ENCODE data around the gene MAP3K3.

Gene MAP3K3

DNA sequence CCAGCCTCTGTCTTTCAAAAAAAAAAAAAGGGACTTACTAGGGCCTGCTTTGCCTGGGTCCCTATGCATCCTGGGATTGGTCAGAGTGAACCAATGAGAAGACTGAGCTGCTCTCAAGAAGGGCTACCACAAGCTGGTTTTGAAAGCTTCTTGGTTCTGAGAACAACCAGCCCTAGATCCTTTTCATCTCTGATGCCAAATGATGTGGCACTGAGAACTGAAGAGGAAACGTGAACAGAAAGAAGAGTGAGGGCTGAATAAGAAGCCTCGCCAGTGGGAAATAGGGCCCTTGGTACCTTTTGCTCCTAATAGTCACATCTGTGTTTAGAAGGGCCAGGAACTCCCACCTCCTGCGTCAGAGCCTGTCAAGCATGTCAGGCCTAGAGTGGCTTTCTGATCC is 10.9 kb upstream of the MAP3K3 start:
- TF ChIP-seq MAX (IDR thresholded peaks at IDR 0.05; ENCODE audit: low read depth, low read length) (no peak), POLR2A (IDR thresholded peaks at IDR 0.05; ENCODE audit: extremely low read depth, insufficient read length) (no peak), MYC (IDR thresholded peaks at IDR 0.05; ENCODE audit: low read depth, low read length) (no peak)
- TF ChIP-seq, protein P1, sequence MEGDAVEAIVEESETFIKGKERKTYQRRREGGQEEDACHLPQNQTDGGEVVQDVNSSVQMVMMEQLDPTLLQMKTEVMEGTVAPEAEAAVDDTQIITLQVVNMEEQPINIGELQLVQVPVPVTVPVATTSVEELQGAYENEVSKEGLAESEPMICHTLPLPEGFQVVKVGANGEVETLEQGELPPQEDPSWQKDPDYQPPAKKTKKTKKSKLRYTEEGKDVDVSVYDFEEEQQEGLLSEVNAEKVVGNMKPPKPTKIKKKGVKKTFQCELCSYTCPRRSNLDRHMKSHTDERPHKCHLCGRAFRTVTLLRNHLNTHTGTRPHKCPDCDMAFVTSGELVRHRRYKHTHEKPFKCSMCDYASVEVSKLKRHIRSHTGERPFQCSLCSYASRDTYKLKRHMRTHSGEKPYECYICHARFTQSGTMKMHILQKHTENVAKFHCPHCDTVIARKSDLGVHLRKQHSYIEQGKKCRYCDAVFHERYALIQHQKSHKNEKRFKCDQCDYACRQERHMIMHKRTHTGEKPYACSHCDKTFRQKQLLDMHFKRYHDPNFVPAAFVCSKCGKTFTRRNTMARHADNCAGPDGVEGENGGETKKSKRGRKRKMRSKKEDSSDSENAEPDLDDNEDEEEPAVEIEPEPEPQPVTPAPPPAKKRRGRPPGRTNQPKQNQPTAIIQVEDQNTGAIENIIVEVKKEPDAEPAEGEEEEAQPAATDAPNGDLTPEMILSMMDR (IDR thresholded peaks at IDR 0.05; ENCODE audit: low read depth, low read length), result no peak
- no peak for DNase-seq (ENCODE audit: low read depth)
- no peak overlapping the region for H3K4me3 ChIP-seq (ENCODE audit: low read depth, low read length)

DNA sequence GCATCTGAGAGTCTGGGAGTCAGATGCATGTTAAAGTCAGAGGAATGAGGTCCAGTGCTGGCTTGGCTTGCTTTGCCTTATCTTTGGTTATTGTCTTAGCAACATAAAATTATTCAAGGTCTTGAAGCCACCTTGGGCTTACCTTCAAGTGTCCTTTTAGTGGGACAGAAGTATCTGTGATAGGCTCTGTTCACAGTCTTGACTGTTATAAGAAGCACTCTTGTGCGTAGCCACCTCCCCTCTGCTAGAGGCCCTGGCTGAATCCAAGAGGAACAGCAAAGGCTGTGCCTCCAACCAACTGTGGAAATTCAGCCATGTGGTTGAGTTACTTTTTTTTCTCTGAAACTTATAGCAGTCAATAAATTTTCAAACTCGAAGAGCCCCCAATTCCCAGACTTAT is 8.6 kb upstream of the MAP3K3 start:
- TF ChIP-seq MYC (IDR thresholded peaks at IDR 0.05; ENCODE audit: low read depth, low read length) (no peak), MAX (IDR thresholded peaks at IDR 0.05; ENCODE audit: low read depth, low read length) (no peak), POLR2A (IDR thresholded peaks at IDR 0.05; ENCODE audit: extremely low read depth, insufficient read length) (no peak)
- TF ChIP-seq, protein P1 (IDR thresholded peaks at IDR 0.05; ENCODE audit: low read depth, low read length), result no peak
- DNase-seq (ENCODE audit: low read depth), result no peak
- no peak overlapping the region for H3K4me3 ChIP-seq (ENCODE audit: low read depth, low read length)

DNA sequence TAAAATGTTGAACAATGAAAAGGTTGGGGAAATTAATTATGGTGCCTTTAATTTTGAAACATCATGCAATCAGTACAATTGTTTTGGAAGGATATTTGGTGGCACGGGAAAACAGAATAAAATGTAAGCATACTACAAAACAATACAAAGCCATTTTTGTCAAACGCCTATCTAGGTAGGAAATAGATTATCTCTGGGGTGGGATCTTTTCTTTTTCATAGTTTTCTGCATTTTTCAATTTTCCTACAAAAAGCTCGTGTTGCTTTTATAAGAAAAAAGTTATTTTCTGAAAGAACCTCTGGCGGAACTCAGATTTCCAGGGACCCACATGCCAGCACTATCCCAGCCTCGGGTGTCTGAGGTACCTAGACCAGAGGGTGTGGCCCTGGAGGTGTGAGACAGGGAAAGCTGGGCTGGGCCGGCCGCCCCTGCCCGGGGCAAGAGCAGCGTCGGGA is 961 bp upstream of the MAP3K3 start:
- TF ChIP-seq MAX (IDR thresholded peaks at IDR 0.05; ENCODE audit: low read depth, low read length) (no peak), POLR2A (IDR thresholded peaks at IDR 0.05; ENCODE audit: extremely low read depth, insufficient read length) (no peak), MYC (IDR thresholded peaks at IDR 0.05; ENCODE audit: low read depth, low read length) (no peak)
- TF ChIP-seq, protein P1 (IDR thresholded peaks at IDR 0.05; ENCODE audit: low read depth, low read length), result no peak
- DNase-seq (ENCODE audit: low read depth), result no peak
- H3K4me3 ChIP-seq (ENCODE audit: low read depth, low read length), result peak overlapping the region; percentile 52

GRCh38 chr17:63622574-63623390 is 565 bp downstream of the MAP3K3 start:
- peak overlapping the region; percentile 79 for H3K4me3 ChIP-seq (ENCODE audit: low read depth, low read length)
- peak; percentile 83 for DNase-seq (ENCODE audit: low read depth)
- TF ChIP-seq MYC (IDR thresholded peaks at IDR 0.05; ENCODE audit: low read depth, low read length), result 0 out of 2 replicates have a peak, but pooled peaks have one; percentile 21
- TF ChIP-seq, protein P1 (IDR thresholded peaks at IDR 0.05; ENCODE audit: low read depth, low read length), result no peak
- TF ChIP-seq MAX (IDR thresholded peaks at IDR 0.05; ENCODE audit: low read depth, low read length), result peak; percentile 57

DNA sequence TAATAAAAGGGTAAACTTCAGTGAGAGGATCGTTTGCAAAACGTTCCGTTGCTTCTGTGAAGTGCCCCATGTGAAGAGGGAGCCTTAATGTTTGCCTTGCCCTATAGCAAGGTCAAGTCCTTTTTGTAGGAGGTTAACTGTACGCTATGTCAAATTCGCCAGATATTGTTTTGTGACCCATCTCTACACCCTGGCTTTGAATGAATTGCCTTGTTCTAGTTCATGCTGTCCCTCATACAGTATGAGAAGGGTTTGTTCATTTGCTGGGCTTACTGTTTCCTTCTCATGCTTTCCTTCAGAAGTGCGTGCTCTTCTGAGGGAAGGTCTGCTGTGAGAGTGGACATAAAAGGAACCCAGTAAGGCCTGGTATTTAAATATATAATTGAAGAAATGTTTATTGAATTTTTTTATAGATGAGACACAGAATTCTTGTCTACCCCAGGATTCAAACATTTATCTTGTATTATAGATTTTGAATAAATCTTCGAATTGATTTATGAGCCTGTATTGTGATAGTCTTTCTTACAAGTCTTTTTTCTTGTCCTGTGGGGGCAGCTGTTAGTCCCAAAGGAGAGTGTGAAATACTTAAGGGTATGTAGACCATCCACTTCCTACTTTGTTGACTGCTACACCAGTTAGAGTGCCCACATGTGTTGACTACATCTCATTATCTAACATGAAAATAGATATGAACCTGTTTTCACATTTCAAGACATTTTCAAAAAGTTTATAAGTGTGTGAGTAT is 1.7 kb downstream of the MAP3K3 start:
- TF ChIP-seq POLR2A (IDR thresholded peaks at IDR 0.05; ENCODE audit: extremely low read depth, insufficient read length), result no peak
- TF ChIP-seq, protein P1 (IDR thresholded peaks at IDR 0.05; ENCODE audit: low read depth, low read length), result no peak
- TF ChIP-seq MYC (IDR thresholded peaks at IDR 0.05; ENCODE audit: low read depth, low read length), result no peak
- no peak for TF ChIP-seq MAX (IDR thresholded peaks at IDR 0.05; ENCODE audit: low read depth, low read length)
- DNase-seq (ENCODE audit: low read depth), result peak; percentile 65
- peak overlapping the region; percentile 79 for H3K4me3 ChIP-seq (ENCODE audit: low read depth, low read length)
